HFF-Myc (cell line): ENCODE measurements around the gene PLEKHH3.

Experiments used
- DNase-seq: peaks from one replicate; pipeline ENCODE4 v3.0.0-alpha.2; 2011; ENCODE audit warnings: low read depth; ENCODE audit errors: extremely low read depth
- H3K4me3 ChIP-seq: replicated peaks from 2 replicates; pipeline ENCODE4 v1.5.1; 2011; ENCODE audit warnings: low read depth, mild to moderate bottlenecking, control low read depth, low read length
- CTCF ChIP-seq: IDR thresholded peaks from 2 replicates; pipeline ENCODE4 v1.5.1; 2012; ENCODE audit warnings: mild to moderate bottlenecking, low read depth, low read length, control low read depth; ENCODE audit errors: missing control alignments

PLEKHH3 gene

GRCh38 chr17:42706732-42707131, 29.9 kb upstream of the PLEKHH3 start:
- no peak for DNase-seq
- TF ChIP-seq CTCF, result no peak
- no peak overlapping the region for H3K4me3 ChIP-seq

- no peak overlapping the region for H3K4me3 ChIP-seq
- DNase-seq, result no peak
- TF ChIP-seq CTCF, result no peak
Measured at GRCh38 chr17:42704837-42705494, 28.2 kb upstream of the PLEKHH3 start.

GRCh38 chr17:42704490-42704836, 27.7 kb upstream of the PLEKHH3 start:
- DNase-seq, result no peak
- TF ChIP-seq CTCF, result no peak
- H3K4me3 ChIP-seq, result no peak overlapping the region

- DNase-seq, result no peak
- no peak overlapping the region for H3K4me3 ChIP-seq
- TF ChIP-seq CTCF, result no peak
Measured at GRCh38 chr17:42702446-42702845, 25.7 kb upstream of the PLEKHH3 start.

- DNase-seq, result no peak
- no peak overlapping the region for H3K4me3 ChIP-seq
- no peak for TF ChIP-seq CTCF
Measured at GRCh38 chr17:42700586-42701289, 23.9 kb upstream of the PLEKHH3 start.

- no peak for DNase-seq
- H3K4me3 ChIP-seq, result no peak overlapping the region
- no peak for TF ChIP-seq CTCF
Measured at GRCh38 chr17:42699415-42699740, 22.6 kb upstream of the PLEKHH3 start.
